GM19193 (cell line): ENCODE results near the gene CFAP410.

Experiments
- POLR2A ChIP-seq: IDR thresholded peaks from 4 replicates; pipeline ENCODE4 v1.6.1; 2011; ENCODE audit not compliant: insufficient read depth, insufficient read length; ENCODE audit errors: extremely low read depth

Gene CFAP410

DNA sequence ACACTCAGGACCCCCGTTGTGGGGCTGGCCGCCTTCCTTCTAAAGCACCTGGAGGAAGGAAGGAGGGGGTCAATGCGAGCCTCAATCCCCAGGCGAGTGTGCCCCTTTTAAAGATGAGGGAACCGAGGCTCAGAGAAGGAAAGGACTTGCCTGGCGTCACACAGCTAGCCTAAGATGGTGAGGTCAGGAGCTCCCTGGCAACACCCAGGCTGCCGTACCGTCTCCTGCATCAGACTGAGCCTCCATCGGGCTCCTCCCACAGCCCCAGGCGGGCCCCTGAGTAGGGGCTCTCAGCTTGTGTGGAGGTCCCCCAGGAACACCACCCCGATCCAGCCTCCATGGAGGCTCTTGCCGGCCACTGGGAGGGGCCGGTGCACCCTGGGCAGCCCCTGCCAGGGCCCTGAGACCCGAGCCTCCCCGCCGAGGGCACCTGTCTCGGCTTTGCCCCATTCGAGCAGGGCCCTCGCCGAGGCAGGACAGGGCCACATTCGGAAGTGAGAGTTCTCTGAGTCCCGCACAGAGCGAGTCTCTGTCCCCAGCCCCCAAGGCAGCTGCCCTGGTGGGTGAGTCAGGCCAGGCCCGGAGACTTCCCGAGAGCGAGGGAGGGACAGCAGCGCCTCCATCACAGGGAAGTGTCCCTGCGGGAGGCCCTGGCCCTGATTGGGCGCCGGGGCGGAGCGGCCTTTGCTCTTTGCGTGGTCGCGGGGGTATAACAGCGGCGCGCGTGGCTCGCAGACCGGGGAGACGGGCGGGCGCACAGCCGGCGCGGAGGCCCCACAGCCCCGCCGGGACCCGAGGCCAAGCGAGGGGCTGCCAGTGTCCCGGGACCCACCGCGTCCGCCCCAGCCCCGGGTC, 53.8 kb downstream of the CFAP410 start, which contains the start of gene AIRE:
Gene AIRE, plus strand, starts transcription at position 739 of the 855 bp plus-strand sequence. CDS start 131 bp downstream, outside the sequence.
- TF ChIP-seq POLR2A = no peak

DNA sequence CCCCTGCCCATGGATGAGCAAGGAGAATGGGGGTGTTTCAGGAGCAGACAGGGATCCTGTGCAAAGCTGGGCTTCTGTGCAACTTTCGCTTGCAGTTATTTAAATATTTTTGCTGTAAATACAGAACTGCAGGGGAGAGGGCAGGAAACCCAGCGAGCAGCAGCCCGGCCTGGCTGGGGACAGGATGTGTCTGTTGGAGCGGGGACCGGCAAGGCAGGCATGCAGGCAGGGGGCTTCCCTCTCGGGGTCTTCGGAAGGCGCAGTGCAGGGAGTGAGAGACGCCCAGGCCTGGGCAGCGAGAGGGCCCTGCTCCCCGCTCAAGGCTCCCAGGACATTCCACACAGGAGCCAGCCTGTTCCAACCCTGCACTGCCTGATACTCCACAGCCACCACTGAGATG, 55.2 kb downstream of the CFAP410 start:
- TF ChIP-seq POLR2A = no peak

DNA sequence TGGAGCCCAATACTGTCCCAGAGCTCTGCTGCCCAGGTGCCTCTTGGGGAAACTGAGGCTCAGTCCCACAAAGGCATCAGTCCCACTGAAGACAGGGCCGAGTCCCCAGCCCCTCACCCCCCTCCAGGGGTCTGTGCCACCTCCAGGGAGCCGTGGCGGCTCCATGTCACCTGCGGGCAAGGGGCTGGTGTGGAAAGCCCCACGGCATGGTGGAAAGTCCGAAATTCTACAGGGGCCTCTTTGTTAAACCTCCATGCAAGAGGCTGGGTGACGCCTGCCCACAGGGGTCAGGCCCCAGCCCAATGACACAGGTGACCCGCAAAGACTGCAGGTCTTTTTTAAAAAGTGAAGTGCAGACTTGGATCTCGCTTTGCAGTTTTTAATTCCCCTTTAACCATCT, 56.8 kb downstream of the CFAP410 start:
- TF ChIP-seq POLR2A = no peak

DNA sequence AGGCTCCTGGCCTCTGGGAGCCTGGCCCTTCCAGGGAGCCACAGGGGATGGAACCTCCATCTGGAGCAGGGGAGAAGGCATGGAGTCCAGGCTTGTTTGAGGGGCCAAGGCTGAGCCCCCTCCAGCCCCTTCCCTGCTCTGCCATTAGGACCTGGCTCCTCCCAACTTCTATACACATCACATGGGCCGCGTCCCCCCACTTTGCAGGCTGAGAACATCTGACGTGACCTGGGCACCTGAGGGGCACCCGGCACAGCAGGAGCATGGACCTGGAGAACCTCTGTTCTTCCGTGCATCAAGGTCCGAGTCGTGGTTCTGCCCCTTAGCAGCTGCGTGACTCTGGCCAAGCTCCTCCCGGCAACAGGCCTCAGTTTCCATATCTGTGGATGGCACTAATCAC, 57.4 kb downstream of the CFAP410 start:
- no peak for TF ChIP-seq POLR2A

DNA sequence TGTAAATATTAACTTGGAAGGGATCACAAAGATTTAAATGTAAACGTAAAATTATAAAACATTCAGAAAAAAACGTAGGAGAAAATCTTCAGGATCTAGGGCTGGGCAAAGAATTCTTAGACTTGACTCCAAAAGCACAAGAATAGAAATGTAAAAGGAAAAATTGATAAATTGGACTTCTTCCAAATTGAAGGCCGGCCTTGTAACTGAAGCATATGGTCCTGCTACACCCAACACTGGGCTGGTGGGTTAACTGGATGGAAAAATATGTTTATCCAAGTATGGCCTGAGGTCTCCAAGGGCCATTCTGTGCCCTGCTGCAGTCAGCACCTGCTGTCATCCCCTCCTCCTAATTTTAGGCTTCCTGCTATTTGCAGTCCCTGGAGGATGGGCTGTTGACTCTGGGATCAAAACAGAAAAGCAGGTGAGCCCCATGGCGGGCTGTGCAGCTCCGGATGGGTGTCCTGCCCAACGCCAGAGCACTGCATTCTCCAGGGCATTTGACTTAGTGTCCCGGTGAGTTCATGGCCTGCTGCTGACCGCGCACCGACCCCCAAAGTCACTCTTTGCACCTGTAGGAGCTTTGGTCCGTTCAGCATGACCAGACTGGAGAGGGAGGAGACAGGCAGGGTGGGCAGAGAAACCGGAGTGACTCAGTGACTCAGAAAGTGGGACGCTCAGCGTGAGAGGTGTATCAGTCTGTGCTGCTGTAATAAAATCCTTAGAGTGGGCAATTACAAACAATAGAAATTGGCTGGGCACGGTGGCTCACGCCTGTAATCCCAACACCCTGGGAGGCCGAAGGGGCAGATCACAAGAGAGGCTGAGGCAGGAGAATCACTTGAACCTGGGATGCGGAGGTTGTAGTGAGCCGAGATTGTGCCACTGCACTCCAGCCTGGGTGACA, 59.6 kb downstream of the CFAP410 start:
- TF ChIP-seq POLR2A = no peak
